GM12865 (cell line): ENCODE data around the gene EPM2A.

Experiments used
- DNase-seq: peaks from one replicate; pipeline ENCODE4 v3.0.0; 2010; ENCODE audit warnings: low read depth
- H3K4me3 ChIP-seq: 2 replicates; pipeline ENCODE4 v1.5.1; 2011; ENCODE audit warnings: mild to moderate bottlenecking, low read depth, low read length, control low read depth
- CTCF ChIP-seq: IDR thresholded peaks from 2 replicates; pipeline ENCODE4 v1.5.1; 2011; ENCODE audit warnings: low read length, control low read depth, low read depth, inconsistent platforms; ENCODE audit not compliant: insufficient read depth; ENCODE audit errors: missing control alignments

Gene EPM2A

GRCh38 chr6:145735356-145736165 lies at the start of gene EPM2A:
EPM2A (minus strand) TSS chr6:145735520; CDS start chr6:145735498, 22 bp downstream.
- TF ChIP-seq CTCF: no peak
- DNase-seq: peak; percentile 94
- peak within 1 kb of the TSS; percentile 92 for H3K4me3 ChIP-seq

- peak; percentile 36 for DNase-seq
- no peak for TF ChIP-seq CTCF
- H3K4me3 ChIP-seq: no peak overlapping the region
These were observed 49.4 kb upstream of the EPM2A start for GRCh38 chr6:145784683-145785082.

- H3K4me3 ChIP-seq: no peak overlapping the region
- DNase-seq: no peak
- no peak for TF ChIP-seq CTCF
These were observed 48.5 kb upstream of the EPM2A start for GRCh38 chr6:145783796-145784195.

- H3K4me3 ChIP-seq: no peak overlapping the region
- TF ChIP-seq CTCF: no peak
- no peak for DNase-seq
These were observed 37.5 kb upstream of the EPM2A start for GRCh38 chr6:145772846-145773245.

- DNase-seq: no peak
- no peak for TF ChIP-seq CTCF
- no peak overlapping the region for H3K4me3 ChIP-seq
These were observed 30.1 kb upstream of the EPM2A start for GRCh38 chr6:145765449-145765848.

- no peak for DNase-seq
- H3K4me3 ChIP-seq: no peak overlapping the region
- no peak for TF ChIP-seq CTCF
These were observed 28.4 kb upstream of the EPM2A start for GRCh38 chr6:145763742-145764141.

- peak; percentile 52 for DNase-seq
- H3K4me3 ChIP-seq: no peak overlapping the region
- TF ChIP-seq CTCF: peak; percentile 20
These were observed 26.3 kb upstream of the EPM2A start for GRCh38 chr6:145761584-145761983.
